Duodenal mucosa (tissue), 2 donors: ENCODE measurements around the gene STAC.

Experiments
- H3K27ac ChIP-seq: one replicate; pipeline ENCODE4 v1.7.0; 2013; ENCODE audit warnings: low read depth, low read length
- H3K27me3 ChIP-seq, 2 donors: one replicate each; pipeline ENCODE4 v1.7.0; 2013; ENCODE audit warnings: low read length in 2 of 2, control low read depth in 1 of 2; ENCODE audit not compliant: insufficient read depth in 2 of 2, control insufficient read depth in 1 of 2
- H3K36me3 ChIP-seq, 2 donors: one replicate each; pipeline ENCODE4 v1.7.0; 2013; ENCODE audit warnings: low read length in 2 of 2, control low read depth in 1 of 2; ENCODE audit not compliant: insufficient read depth in 2 of 2, control insufficient read depth in 1 of 2
- H3K4me1 ChIP-seq, 2 donors: one replicate each; pipeline ENCODE4 v1.7.0; 2013; ENCODE audit warnings: low read length in 2 of 2, control low read depth in 1 of 2; ENCODE audit not compliant: insufficient read depth in 2 of 2, control insufficient read depth in 1 of 2
- H3K4me3 ChIP-seq, 2 donors: one replicate each; pipeline ENCODE4 v1.7.0; 2013; ENCODE audit warnings: low read length in 2 of 2, low read depth in 1 of 2
- H3K9ac ChIP-seq, 2 donors: one replicate each; pipeline ENCODE4 v1.7.0; 2013; ENCODE audit warnings: low read length in 2 of 2, low read depth in 1 of 2
- H3K9me3 ChIP-seq, 2 donors: one replicate each; pipeline ENCODE4 v1.7.0; 2013; ENCODE audit warnings: low read length in 2 of 2, control low read depth in 1 of 2; ENCODE audit not compliant: control insufficient read depth in 1 of 2

STAC gene, protein sequence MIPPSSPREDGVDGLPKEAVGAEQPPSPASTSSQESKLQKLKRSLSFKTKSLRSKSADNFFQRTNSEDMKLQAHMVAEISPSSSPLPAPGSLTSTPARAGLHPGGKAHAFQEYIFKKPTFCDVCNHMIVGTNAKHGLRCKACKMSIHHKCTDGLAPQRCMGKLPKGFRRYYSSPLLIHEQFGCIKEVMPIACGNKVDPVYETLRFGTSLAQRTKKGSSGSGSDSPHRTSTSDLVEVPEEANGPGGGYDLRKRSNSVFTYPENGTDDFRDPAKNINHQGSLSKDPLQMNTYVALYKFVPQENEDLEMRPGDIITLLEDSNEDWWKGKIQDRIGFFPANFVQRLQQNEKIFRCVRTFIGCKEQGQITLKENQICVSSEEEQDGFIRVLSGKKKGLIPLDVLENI

DNA sequence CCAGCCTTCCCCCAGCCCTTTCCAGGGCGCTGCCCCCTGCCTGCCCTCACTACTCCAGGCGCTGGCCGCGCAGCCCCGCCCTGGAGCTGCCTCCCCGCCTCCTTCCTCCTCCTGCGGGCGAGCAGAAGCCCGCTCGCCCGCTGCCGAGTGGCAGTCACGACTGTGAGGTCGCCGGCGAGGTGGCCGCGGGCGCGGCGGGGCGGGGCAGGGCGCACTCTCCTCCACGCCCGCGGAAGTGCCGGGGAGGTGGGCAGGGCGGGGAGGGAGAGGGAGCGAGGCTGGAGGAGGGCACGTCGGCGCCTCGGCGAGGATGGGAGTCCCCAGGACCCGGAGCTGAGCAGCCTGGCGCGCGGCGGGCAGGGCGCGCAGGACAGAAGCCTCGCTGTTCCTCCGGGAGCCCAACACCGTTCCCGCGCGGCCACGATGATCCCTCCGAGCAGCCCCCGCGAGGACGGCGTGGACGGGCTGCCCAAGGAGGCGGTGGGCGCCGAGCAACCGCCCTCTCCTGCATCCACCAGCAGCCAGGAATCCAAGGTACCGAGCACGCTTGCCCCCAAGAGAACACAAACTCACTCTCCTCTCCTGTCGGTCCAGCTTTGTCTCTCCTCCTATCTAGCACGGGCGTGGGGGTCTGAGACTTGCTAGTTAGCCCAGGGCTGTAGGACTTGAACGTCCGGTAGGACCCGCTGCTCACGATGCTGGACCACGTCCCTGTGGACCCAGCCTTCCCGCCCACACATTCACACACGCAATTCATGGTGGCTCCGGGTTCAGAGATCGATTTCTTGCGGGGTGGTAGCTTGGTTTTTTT, at the start of gene STAC:
Gene STAC, plus strand, starts transcription at position 284 of the 811 bp plus-strand sequence. Its CDS starts 140 bp downstream, at position 424.
- Histone ChIP-seq H3K27ac (no peak within 1 kb of the TSS), H3K36me3 (no peaks in the 10 kb centered on the region), H3K9ac (no peak within 1 kb of the TSS)

DNA sequence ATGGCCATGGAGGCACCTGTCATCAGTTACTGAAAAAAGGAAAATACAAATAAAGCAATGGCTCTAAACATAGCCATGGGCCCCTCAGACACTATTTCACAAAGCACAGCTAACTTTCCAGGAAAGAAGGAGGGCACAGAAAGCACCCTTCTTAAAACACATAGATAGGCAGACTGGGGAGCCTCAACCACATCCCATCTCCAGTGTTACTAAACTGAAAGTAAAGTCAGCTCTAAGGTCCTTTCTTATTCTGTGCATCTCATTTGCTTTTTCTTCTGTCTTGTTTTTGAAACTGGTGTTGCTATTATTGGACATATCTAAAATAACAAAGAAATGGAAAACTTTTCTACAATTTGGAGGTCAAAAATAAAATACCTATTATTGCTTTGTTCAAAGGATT, 48.2 kb upstream of the STAC start:
- no peaks in the 10 kb centered on the region for H3K36me3 ChIP-seq
- H3K27me3 ChIP-seq = no peaks in the 10 kb centered on the region
- no peaks in the 10 kb centered on the region for H3K9me3 ChIP-seq
- H3K4me1 ChIP-seq = no peaks in the 10 kb centered on the region
- no peak overlapping the region for H3K27ac ChIP-seq
- H3K9ac ChIP-seq = no peak overlapping the region
- H3K4me3 ChIP-seq = no peak overlapping the region

More for the DNA sequence above, at the start of gene STAC:
- H3K4me3 ChIP-seq = no peak within 1 kb of the TSS
- H3K9me3 ChIP-seq = no peaks in the 10 kb centered on the region
- H3K4me1 ChIP-seq = no peaks in the 10 kb centered on the region
- peaks cover 0 to 9% of the 10 kb centered on the region in 2 donors for H3K27me3 ChIP-seq

DNA sequence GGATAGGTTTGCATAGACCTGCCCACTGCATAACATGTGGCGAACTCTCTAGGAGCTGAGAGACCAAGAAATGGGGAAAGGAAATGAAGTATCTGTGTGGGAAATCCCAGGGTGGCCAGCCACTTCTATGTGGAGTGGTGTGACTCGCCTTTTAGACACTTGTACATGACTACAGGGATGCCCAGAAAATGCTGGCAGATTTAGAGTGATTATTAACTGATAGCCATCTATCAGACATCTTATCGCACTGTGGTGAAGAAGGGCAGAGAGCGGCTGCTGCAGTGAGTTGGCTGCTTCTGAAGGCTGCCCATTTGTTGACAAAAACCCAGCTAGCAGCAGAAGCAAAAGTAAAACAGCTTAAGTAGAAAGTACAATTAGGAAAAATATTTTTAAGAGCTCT, 18.1 kb upstream of the STAC start:
- H3K36me3 ChIP-seq = no peaks in the 10 kb centered on the region
- H3K4me3 ChIP-seq = no peak overlapping the region
- no peaks in the 10 kb centered on the region for H3K9me3 ChIP-seq
- H3K27me3 ChIP-seq = no peaks in the 10 kb centered on the region
- no peaks in the 10 kb centered on the region for H3K4me1 ChIP-seq
- H3K9ac ChIP-seq = no peak overlapping the region
- no peak overlapping the region for H3K27ac ChIP-seq

DNA sequence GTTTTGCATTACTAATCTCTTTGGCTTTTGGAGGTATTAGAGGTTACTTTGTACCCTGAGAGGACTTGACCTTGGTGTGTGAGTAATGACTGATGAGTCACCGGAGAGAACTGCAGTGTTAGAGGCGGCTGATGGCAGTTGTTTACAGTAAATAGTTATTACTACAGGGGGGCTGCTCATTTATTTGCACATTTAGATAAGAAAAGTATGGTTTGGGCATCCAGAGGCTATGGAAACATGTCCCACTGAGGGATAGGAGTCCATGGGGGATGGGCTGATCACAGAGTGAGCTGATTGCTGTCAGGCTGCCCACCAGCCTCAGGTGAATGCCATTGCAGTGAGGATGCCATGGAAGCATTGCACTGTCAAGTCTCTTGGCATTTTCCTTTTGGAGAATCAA, 17.3 kb upstream of the STAC start:
- Histone ChIP-seq H3K9ac (no peak overlapping the region), H3K9me3 (no peaks in the 10 kb centered on the region), H3K36me3 (no peaks in the 10 kb centered on the region), H3K4me1 (no peaks in the 10 kb centered on the region), H3K27me3 (no peaks in the 10 kb centered on the region), H3K27ac (no peak overlapping the region), H3K4me3 (no peak overlapping the region)

DNA sequence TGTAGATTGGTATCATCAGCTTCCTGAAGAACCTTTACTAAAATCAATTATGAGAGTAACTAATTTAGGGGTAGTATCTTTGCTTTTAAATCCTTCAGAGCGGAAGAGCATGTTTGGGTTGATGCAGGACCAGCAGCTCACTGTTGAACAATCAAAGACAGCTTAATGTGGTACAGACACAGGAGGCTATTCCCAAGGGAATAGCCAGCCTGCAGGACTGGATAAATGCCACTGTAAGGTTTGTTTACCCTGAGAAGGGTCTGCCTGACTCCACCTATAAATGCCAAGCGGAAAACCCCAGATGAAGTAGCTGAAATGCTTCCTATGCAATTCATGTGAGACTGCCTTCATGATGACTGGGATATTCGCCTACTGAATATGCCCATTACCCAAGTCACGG, 16.0 kb upstream of the STAC start:
- H3K4me3 ChIP-seq = no peak overlapping the region
- H3K36me3 ChIP-seq = no peaks in the 10 kb centered on the region
- H3K27ac ChIP-seq = no peak overlapping the region
- H3K4me1 ChIP-seq = no peaks in the 10 kb centered on the region
- no peaks in the 10 kb centered on the region for H3K9me3 ChIP-seq
- no peaks in the 10 kb centered on the region for H3K27me3 ChIP-seq
- no peak overlapping the region for H3K9ac ChIP-seq

DNA sequence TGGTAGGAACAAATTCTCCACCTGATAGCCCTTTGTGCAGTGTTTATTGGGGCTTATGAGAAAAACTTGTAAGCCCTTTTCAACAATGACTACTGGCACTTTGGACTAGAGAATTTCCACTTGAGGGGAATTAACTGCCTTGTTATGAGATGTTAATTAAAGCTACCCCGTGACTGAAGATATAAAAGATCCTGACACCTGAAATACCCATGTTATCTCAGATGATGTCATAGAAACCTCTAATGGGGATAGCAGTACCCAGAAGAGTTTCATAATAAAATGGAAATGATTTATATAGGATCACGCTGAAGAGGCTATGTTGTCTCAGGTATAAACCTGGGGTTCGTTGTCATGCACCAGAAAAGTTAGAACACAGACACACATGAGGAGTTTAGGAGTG, 14.5 kb upstream of the STAC start:
- Histone ChIP-seq H3K27me3 (no peaks in the 10 kb centered on the region), H3K9me3 (no peaks in the 10 kb centered on the region), H3K4me1 (no peaks in the 10 kb centered on the region), H3K36me3 (no peaks in the 10 kb centered on the region), H3K9ac (no peak overlapping the region), H3K4me3 (no peak overlapping the region), H3K27ac (no peak overlapping the region)

DNA sequence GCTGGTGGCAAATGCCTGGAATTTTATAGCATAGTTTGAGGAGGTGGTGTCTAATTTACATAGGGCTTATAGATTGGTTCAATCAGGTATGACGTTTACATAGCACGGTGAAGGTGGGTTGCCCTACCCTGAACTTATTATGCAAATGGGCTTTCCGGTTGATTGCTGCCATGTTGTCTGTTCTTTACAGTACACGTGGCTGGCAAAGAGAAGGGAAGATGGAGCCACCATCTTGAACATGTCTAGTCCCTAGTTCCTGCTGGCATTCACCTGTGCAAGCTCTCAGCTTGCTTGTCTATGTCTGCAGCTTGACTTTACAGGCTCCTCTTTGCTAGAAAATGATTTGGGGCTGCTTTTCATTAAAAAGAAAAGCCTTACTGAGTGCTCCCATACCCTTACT, 14.0 kb upstream of the STAC start:
- no peak overlapping the region for H3K9ac ChIP-seq
- no peaks in the 10 kb centered on the region for H3K27me3 ChIP-seq
- H3K9me3 ChIP-seq = no peaks in the 10 kb centered on the region
- H3K4me1 ChIP-seq = no peaks in the 10 kb centered on the region
- H3K36me3 ChIP-seq = no peaks in the 10 kb centered on the region
- H3K27ac ChIP-seq = no peak overlapping the region
- H3K4me3 ChIP-seq = no peak overlapping the region

DNA sequence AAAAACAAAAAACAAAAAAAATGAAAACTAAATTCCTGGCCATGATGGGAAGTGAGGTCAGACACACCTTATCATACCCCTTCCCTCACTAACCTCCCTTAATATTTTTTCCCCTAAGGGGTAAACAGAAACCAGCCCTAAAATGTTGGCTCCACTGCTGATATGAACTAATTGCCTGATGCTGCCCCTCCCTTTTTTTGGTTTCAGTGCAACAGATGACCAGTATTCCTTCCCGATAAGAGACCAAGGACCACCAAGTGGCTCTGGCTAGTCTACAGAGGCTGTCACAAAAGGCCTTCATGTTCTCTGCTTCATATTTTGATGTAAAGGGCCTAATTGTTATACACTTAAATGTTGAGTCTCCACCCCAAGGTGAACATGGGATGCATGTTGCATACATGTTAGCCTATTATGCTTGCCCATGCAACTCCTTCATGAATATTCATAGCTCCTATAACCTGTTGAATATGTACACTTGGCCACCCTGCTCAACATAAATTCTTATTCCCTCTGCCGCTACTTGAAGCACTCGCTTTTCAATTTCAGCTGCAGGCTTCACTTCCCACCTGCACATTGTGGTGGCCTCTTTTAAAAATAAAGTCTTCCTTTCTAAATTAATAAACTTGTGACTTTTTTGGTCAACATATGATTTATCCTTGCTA, 12.3 kb upstream of the STAC start:
- Histone ChIP-seq H3K27me3 (no peaks in the 10 kb centered on the region), H3K9me3 (no peaks in the 10 kb centered on the region), H3K9ac (no peak overlapping the region), H3K27ac (no peak overlapping the region), H3K36me3 (no peaks in the 10 kb centered on the region), H3K4me3 (no peak overlapping the region), H3K4me1 (no peaks in the 10 kb centered on the region)

DNA sequence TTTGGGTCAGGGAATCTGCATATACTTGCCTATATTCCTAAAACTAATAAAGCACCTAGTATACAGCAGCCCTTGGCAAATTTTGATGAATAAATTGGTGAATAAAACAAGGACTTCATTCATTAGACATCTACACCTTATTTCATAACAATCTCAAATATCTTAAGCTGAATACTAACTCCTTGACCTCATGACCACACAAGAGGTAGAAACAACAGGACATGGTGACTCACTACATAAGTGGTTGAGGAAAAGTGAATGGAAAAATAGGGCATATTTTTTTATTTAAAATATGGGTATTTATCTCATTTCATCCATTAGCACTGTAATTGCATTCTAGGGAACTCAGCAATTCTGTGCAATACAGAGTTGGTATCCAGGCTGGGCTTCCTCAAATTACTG, 7.8 kb upstream of the STAC start:
- H3K27me3 ChIP-seq = no peaks in the 10 kb centered on the region
- H3K36me3 ChIP-seq = no peaks in the 10 kb centered on the region
- no peaks in the 10 kb centered on the region for H3K9me3 ChIP-seq
- no peak overlapping the region for H3K9ac ChIP-seq
- H3K4me3 ChIP-seq = no peak overlapping the region
- H3K4me1 ChIP-seq = no peaks in the 10 kb centered on the region
- H3K27ac ChIP-seq = no peak overlapping the region

DNA sequence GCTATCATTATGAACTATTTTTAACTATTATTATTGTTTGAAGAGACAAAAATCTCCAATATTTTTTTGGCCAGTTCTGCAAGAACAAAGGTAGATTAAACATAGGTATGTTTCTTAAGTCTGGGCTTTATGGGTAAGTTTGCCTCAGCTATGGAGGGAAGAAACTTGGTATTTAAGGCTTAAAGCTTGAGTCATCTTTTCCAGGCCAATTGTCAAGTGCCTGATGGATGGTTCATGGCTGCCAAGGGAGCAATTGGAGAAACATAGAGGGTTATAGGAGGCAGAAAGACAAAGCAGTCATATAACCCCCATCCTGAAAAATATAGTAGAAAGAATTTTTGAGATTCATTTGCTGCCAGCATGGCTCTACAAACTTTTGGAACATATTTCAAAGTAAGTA, 7.2 kb upstream of the STAC start:
- Histone ChIP-seq H3K27me3 (no peaks in the 10 kb centered on the region), H3K9ac (no peak overlapping the region), H3K9me3 (no peaks in the 10 kb centered on the region), H3K4me1 (no peaks in the 10 kb centered on the region), H3K36me3 (no peaks in the 10 kb centered on the region), H3K4me3 (no peak overlapping the region), H3K27ac (no peak overlapping the region)
